Ectodermal cell (in vitro differentiated cells): ENCODE results near the gene CLDN5.

Experiments used
- H3K27ac ChIP-seq: 2 replicates; pipeline ENCODE4 v1.7.0; 2013; ENCODE audit warnings: mild to moderate bottlenecking, low read depth, low read length; ENCODE audit not compliant: insufficient read depth, poor library complexity, severe bottlenecking
- H3K27me3 ChIP-seq: 2 replicates; pipeline ENCODE4 v1.7.0; 2013; ENCODE audit warnings: mild to moderate bottlenecking, low read length; ENCODE audit not compliant: insufficient read depth, control insufficient read depth, poor library complexity, severe bottlenecking
- H3K36me3 ChIP-seq: one replicate; pipeline ENCODE4 v1.7.0; 2013; ENCODE audit warnings: low read length; ENCODE audit not compliant: control insufficient read depth, insufficient read depth
- H3K4me1 ChIP-seq: one replicate; pipeline ENCODE4 v1.7.0; 2013; ENCODE audit warnings: low read length; ENCODE audit not compliant: control insufficient read depth, insufficient read depth
- H3K4me3 ChIP-seq: 2 replicates; pipeline ENCODE4 v1.7.0; 2013; ENCODE audit warnings: low read depth, low read length, control low read depth; ENCODE audit not compliant: insufficient read depth
- H3K9me3 ChIP-seq: 2 replicates; pipeline ENCODE4 v1.7.0; 2013; ENCODE audit warnings: mild to moderate bottlenecking, low read length, moderate library complexity; ENCODE audit not compliant: control insufficient read depth
- WGBS, 2 experiments: methylation state at CpG; one replicate each; pipeline ENCODE4 v1.1.7; 2013; ENCODE audit warnings: missing lambda C conversion rate in 2 of 2; 5-methylcytosine and 5-hydroxymethylcytosine counted together

Gene CLDN5

GRCh38 chr22:19473578-19473977 lies 50.6 kb downstream of the CLDN5 start:
- Histone ChIP-seq H3K27me3 (no peaks in the 10 kb centered on the region), H3K9me3 (no peaks in the 10 kb centered on the region), H3K27ac (no peak overlapping the region), H3K4me1 (peaks cover 5% of the 10 kb centered on the region), H3K4me3 (no peak overlapping the region), H3K36me3 (peaks cover 20% of the 10 kb centered on the region)
- WGBS, 2 experiments: 91 to 95% methylated on average over 3 of the region's 3 CpGs
